Panc1 (cell line): ENCODE measurements around the gene PMPCA. TPM values are rescaled to one million over a fixed set of nuclear protein-coding genes. Genes with fewer than 3 reads are reported as not detected.
A peak's percentile ranks its signal among the peaks of the same experiment; 100 is the strongest.

Experiments
- ATAC-seq: fragments of 200-7000 bp; cut with Tn5 transposase; 2 replicates; pipeline ENCODE4 v1.9.1; 2020; ENCODE audit warnings: mild to moderate bottlenecking, moderate library complexity
- BruUV-seq: library from RNA; stranded (reverse); fragments of 400-500 nt; replicated peaks from 2 replicates; lab custom pipeline; 2021; lab: Mats Ljungman, UMichigan
- CTCF ChIA-PET: fragments of 300-600 bp; sonication (Branson Sonifier 250); formaldehyde crosslinking; loops from one replicate; lab custom pipeline; 2022; ENCODE audit warnings: antibody characterized with exemption; lab: Charles Lee
- POLR2A ChIA-PET: fragments of 300-600 bp; sonication (Branson Sonifier 250); formaldehyde crosslinking; loops from one replicate; lab custom pipeline; 2022; ENCODE audit warnings: antibody characterized with exemption; lab: Charles Lee
- DNase-seq: peaks from one replicate; pipeline ENCODE4 v3.0.0-alpha.2; 2010; ENCODE audit warnings: low read depth, low spot score
- H3K27ac ChIP-seq: 2 replicates; pipeline ENCODE4 v1.5.1; 2011; ENCODE audit warnings: mild to moderate bottlenecking, low read length, inconsistent platforms
- H3K27me3 ChIP-seq: fragments of 200-500 bp; sonication (Bioruptor generic); 2 replicates; pipeline ENCODE4 v1.6.0; 2014; ENCODE audit warnings: low read length, inconsistent platforms; ENCODE audit not compliant: control insufficient read depth, insufficient read depth
- H3K36me3 ChIP-seq: fragments of 200-500 bp; sonication (Bioruptor generic); 2 replicates; pipeline ENCODE4 v1.5.1; 2014; ENCODE audit warnings: inconsistent platforms, mild to moderate bottlenecking, low read length, moderate library complexity; ENCODE audit not compliant: control insufficient read depth, insufficient read depth
- H3K4me1 ChIP-seq: 2 replicates; pipeline ENCODE4 v1.5.1; 2011; ENCODE audit warnings: inconsistent platforms, mild to moderate bottlenecking, low read length, moderate library complexity; ENCODE audit not compliant: control insufficient read depth, insufficient read depth
- H3K4me3 ChIP-seq, 2 experiments: 2 replicates each; pipeline ENCODE4 v1.5.1; 2011 to 2012; ENCODE audit warnings: low read depth in 2 of 2, low read length in 2 of 2, mild to moderate bottlenecking in 2 of 2, inconsistent platforms in 1 of 2, moderate library complexity in 1 of 2
- H3K9me3 ChIP-seq: fragments of 200-500 bp; sonication (Bioruptor generic); 2 replicates; pipeline ENCODE4 v1.5.1; 2014; ENCODE audit warnings: low read depth, mild to moderate bottlenecking, inconsistent platforms, low read length, moderate library complexity; ENCODE audit not compliant: control insufficient read depth, insufficient read depth
- POLR2AphosphoS5 ChIP-seq: IDR thresholded peaks from 2 replicates; pipeline ENCODE4 v1.6.1; 2012; ENCODE audit warnings: mild to moderate bottlenecking, low read depth, low read length, moderate library complexity
- SIN3A ChIP-seq: IDR thresholded peaks from 2 replicates; pipeline ENCODE4 v1.6.1; 2012; ENCODE audit warnings: low read depth, mild to moderate bottlenecking, low read length, moderate library complexity, borderline replicate concordance; ENCODE audit not compliant: insufficient read depth
- TCF7L2 ChIP-seq: IDR thresholded peaks from 2 replicates; pipeline ENCODE4 v1.6.1; 2011; ENCODE audit warnings: mild to moderate bottlenecking, low read depth, low read length, inconsistent platforms
- in situ Hi-C: cut with HindIII; loops from 2 replicates; pipeline ENCODE4 v1.10.0; 2016; ENCODE audit warnings: low sequenced_read_pairs, low pct_unique_long_range_greater_than_20kb
- intact Hi-C: fragments of 100-400 bp; cut with micrococcal nuclease; formaldehyde crosslinking; loops from one replicate; pipeline ENCODE4 v1.10.0; 2022; ENCODE audit not compliant: unreplicated experiment
- total RNA-seq: library from RNA; stranded (reverse); gene quantifications from one replicate; pipeline ENCODE4 v1.2.1, GENCODE V29; 2021; ENCODE audit not compliant: unreplicated experiment
- TF ChIP-seq, protein P1 (sequence below), 2 experiments: IDR thresholded peaks; 2 replicates each; pipeline ENCODE4 v1.6.1; 2011 to 2012; ENCODE audit warnings: low read depth in 2 of 2, control low read depth in 1 of 2, low read length in 1 of 2, mild to moderate bottlenecking in 1 of 2, moderate library complexity in 1 of 2; ENCODE audit not compliant: insufficient read depth in 1 of 2
- TF ChIP-seq, protein P2 (sequence below): fragments of 450-650 bp; IDR thresholded peaks from 2 replicates; pipeline ENCODE4 v1.5.1; 2017; ENCODE audit warnings: mild to moderate bottlenecking

PMPCA gene
- total RNA-seq, 1 experiment from 2014 or later = 60.9 TPM

DNA sequence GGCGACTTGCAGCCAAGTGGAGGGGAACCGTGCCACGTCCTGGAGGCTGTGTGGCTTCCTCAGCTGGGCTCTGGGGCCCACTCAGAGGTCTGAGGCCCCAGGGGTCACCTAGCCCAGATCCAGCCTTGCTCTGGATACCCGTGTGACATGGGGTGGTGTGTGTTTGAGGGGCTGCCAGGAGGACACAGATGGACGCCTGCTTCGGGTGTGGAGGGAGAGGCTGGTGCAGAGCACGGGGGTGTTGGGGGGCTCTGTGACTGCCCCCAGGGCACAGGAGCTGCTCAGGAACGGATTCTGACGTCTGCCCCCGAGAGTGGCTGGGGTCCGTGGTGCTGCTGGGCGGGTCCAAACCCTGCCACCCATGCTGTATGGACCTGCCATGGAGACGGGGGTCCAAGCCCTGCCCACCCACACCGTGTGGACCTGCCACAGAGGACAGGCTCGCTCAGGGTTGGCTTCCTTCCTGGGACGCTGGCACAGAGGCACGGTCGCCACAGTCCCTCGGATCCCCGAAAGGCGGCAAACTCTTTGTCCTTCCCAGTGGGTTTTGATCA lies 18.7 kb downstream of the PMPCA start:
- no peaks in the 10 kb centered on the region for H3K27me3 ChIP-seq
- H3K4me1 ChIP-seq = no peaks in the 10 kb centered on the region
- TSS peak; percentile 91 for BruUV-seq
- POLR2A ChIA-PET = no interaction called here
- CTCF ChIA-PET = no interaction called here
- no peak for ATAC-seq
- no peak for DNase-seq
- H3K36me3 ChIP-seq = no peaks in the 10 kb centered on the region
- intact Hi-C loops = no loop called here
- no peak overlapping the region for H3K27ac ChIP-seq
- TF ChIP-seq SIN3A (no peak), TCF7L2 (no peak), POLR2AphosphoS5 (no peak)
- TF ChIP-seq, protein P1, sequence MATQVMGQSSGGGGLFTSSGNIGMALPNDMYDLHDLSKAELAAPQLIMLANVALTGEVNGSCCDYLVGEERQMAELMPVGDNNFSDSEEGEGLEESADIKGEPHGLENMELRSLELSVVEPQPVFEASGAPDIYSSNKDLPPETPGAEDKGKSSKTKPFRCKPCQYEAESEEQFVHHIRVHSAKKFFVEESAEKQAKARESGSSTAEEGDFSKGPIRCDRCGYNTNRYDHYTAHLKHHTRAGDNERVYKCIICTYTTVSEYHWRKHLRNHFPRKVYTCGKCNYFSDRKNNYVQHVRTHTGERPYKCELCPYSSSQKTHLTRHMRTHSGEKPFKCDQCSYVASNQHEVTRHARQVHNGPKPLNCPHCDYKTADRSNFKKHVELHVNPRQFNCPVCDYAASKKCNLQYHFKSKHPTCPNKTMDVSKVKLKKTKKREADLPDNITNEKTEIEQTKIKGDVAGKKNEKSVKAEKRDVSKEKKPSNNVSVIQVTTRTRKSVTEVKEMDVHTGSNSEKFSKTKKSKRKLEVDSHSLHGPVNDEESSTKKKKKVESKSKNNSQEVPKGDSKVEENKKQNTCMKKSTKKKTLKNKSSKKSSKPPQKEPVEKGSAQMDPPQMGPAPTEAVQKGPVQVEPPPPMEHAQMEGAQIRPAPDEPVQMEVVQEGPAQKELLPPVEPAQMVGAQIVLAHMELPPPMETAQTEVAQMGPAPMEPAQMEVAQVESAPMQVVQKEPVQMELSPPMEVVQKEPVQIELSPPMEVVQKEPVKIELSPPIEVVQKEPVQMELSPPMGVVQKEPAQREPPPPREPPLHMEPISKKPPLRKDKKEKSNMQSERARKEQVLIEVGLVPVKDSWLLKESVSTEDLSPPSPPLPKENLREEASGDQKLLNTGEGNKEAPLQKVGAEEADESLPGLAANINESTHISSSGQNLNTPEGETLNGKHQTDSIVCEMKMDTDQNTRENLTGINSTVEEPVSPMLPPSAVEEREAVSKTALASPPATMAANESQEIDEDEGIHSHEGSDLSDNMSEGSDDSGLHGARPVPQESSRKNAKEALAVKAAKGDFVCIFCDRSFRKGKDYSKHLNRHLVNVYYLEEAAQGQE (IDR thresholded peaks at IDR 0.05; ENCODE audit: insufficient read depth in 1 of 2, low read depth in 2 of 2, low read length in 1 of 2) = no peak
- TF ChIP-seq, protein P2, sequence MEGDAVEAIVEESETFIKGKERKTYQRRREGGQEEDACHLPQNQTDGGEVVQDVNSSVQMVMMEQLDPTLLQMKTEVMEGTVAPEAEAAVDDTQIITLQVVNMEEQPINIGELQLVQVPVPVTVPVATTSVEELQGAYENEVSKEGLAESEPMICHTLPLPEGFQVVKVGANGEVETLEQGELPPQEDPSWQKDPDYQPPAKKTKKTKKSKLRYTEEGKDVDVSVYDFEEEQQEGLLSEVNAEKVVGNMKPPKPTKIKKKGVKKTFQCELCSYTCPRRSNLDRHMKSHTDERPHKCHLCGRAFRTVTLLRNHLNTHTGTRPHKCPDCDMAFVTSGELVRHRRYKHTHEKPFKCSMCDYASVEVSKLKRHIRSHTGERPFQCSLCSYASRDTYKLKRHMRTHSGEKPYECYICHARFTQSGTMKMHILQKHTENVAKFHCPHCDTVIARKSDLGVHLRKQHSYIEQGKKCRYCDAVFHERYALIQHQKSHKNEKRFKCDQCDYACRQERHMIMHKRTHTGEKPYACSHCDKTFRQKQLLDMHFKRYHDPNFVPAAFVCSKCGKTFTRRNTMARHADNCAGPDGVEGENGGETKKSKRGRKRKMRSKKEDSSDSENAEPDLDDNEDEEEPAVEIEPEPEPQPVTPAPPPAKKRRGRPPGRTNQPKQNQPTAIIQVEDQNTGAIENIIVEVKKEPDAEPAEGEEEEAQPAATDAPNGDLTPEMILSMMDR = no peak
- no peaks in the 10 kb centered on the region for H3K9me3 ChIP-seq
- no peak overlapping the region for H3K4me3 ChIP-seq
- in situ Hi-C loops = no loop called here

DNA sequence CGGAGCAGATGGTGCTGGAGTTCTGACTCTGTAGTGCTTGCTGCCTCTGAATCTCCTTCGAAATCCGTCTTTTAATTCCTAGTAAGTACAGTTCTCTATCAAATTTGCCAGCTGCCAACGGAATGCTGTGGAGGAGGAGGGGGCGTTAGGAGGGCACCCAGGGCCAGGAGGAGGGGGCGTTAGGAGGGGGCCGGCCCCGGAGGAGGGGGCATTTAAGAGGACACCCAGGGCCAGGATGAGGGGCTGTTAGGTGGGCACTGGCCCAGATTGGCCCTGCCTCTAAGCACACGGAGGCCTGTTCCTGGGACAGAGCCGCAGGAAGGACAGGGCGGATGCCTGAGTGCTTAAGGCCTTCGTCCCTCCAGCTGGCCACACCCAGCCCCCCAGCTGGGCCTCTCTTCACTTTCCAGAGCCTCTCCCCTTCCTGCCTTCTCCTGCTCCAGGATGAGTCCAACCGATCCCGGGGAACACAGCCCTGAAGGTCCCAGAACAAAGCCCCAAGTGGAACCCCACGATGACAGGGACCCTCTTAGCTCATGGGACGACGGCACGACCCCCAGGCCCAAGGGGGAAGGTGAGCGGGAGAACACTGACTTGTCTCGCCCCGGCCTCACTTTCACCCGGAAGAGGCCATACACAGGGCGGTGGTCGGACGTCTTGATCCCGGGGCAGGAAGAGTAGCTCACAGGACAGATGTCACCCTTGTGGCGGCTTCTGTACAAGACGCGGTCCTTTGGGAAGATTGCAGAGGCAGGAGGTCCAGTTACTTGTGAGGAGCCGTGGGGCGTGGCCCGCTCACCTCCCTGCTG lies 19.4 kb downstream of the PMPCA start:
- in situ Hi-C loops = no loop called here
- DNase-seq (no peak), ATAC-seq (peak; percentile 59; the same call in 1 of the 2 replicates)
- H3K4me1 ChIP-seq = no peaks in the 10 kb centered on the region
- ChIA-PET POLR2A (no interaction called here), CTCF (no interaction called here)
- H3K9me3 ChIP-seq = no peaks in the 10 kb centered on the region
- H3K4me3 ChIP-seq = no peak overlapping the region
- H3K27ac ChIP-seq = no peak overlapping the region
- intact Hi-C loops = no loop called here
- no peaks in the 10 kb centered on the region for H3K36me3 ChIP-seq
- TF ChIP-seq, protein P1 (IDR thresholded peaks at IDR 0.05; ENCODE audit: insufficient read depth in 1 of 2, low read depth in 2 of 2, low read length in 1 of 2) = no peak
- TF ChIP-seq, protein P2 = no peak
- TF ChIP-seq POLR2AphosphoS5 (no peak), SIN3A (no peak), TCF7L2 (no peak)
- H3K27me3 ChIP-seq = no peaks in the 10 kb centered on the region
- BruUV-seq = no TSS peak
